Left colon (tissue), 2 donors: ENCODE results near the gene MTERF4. TPM values are rescaled to one million over a fixed set of nuclear protein-coding genes. Genes with fewer than 3 reads are reported as not detected.

ENCODE experiments used
- ATAC-seq: fragments of 200-7000 bp; cut with Tn5 transposase; one replicate; pipeline ENCODE4 v1.9.1; 2020; ENCODE audit warnings: mild to moderate bottlenecking, moderate library complexity
- DNase-seq, 2 donors: peaks; one replicate each; pipeline ENCODE4 v3.0.0-alpha.2; 2020
- intact Hi-C, 2 donors: fragments of 100-400 bp; cut with DNase I in 1 of 2; cut with micrococcal nuclease in 1 of 2; formaldehyde crosslinking; loops; one replicate each; pipeline versions ENCODE4 v1.11.2 to v1.14.0; 2022; cut with DNase I, micrococcal nuclease
- long read RNA-seq: library from polyadenylated mRNA; unstranded; transcript quantifications from one replicate; pipeline ENCODE4 v2.0.0, GENCODE V29; 2021
- total RNA-seq, 2 donors: library from RNA; stranded (reverse); fragmentation: NEBNext Ultra II Directional; extraction: Animal tissue kit (Norgen Biotek cat#: 25700); gene quantifications; one replicate each; pipeline ENCODE4 v1.2.1, GENCODE V29; 2021
- donor health status: DM: no; HTN: no; CAD: no.
- donor health status: DM: yes; HTN: yes; CAD: no.

Gene MTERF4, protein sequence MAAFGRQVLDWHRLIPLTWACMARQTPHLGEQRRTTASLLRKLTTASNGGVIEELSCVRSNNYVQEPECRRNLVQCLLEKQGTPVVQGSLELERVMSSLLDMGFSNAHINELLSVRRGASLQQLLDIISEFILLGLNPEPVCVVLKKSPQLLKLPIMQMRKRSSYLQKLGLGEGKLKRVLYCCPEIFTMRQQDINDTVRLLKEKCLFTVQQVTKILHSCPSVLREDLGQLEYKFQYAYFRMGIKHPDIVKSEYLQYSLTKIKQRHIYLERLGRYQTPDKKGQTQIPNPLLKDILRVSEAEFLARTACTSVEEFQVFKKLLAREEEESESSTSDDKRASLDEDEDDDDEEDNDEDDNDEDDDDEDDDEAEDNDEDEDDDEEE
- 10 to 100 TPM; 27.7 to 28.7 TPM for total RNA-seq
- long read RNA-seq, transcript MTERF4-202 (4 exons, 1,637 nt), result major isoform, 16 of 29 reads
- long read RNA-seq, partial matches to known transcripts, result 0 of 29 reads
- long read RNA-seq, other reads (novel, unspliced or antisense), result 6 of 29 reads

DNA sequence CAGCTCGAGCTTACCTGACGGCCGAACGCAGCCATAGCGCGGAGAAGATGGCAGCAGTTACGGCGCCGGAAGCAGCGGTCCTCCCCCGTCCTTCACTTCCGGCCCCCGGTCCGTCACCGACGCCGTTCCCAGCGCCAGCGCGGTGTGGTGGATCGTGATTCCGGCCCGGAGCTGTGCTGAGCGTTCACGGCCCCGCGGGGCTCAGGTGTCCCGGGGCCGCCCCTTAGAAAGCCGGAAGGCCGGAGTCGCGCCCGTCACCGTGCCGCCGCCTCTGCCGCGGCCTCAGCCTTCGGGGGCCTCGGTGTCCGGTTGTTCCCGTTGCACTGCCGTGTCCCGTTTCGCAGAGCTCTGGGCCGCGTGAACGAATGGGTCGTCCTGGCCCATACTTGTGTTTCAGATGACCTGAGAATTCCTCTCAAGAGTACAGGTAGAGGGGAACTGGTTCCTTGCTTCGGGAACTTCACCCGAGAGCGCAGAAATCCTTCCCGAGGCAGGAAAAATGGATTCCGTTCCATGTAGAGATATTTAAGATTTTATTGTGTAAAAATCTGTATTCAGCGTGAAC is at the start of gene MTERF4:
TSS of gene MTERF4 (minus strand) at position 49 of the 565 bp plus-strand sequence. CDS start at position 35, 14 bp downstream.
- DNase-seq, result peak; percentile 86 to 93
- intact Hi-C loops, result no loop called here
- ATAC-seq, result peak; percentile 98

DNA sequence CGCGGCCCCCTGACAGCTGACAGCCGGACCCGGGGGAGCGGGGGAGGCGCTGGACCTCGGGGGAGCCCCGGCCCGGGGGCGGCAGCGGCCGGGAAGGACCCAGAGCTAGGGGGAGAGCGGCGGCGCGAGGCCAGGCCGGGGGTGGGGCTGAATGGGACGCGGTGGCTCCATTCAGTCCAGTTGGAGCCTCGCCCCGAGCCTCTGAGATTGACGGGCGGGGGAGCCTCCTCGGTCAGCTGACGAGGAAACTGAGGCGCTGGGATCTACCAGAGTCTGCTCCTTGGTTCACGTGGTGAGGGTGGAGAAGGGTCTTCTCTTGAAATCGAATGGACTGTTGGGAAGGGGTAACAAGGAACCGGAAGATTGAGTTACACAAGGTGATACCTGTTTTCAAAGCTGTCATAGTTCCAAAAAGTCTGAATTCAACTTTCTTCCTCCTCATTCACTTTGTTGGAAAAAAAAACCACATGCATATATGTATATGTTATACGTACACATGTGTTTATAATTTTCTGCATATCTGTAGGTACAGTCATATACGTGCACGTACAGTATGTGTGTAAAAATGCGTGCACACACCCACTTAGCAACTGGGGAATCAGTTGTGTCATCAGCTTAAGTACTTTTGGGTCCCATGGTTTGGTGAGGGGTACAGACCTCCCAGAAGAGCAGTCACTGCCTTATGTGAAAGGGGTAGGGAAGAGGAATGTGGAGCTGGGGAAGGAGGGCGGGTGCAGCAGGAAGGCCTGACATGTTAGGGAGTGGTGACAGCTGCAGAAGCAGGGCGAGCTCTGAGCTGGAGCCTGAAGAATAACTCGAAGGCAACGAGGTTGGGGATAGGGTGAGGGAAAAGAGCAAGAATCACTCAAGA is 48.8 kb upstream of the MTERF4 start:
- intact Hi-C loops, result no loop called here
- DNase-seq (peak in 1 of 2 donors; percentile 61), ATAC-seq (peak; percentile 19)

DNA sequence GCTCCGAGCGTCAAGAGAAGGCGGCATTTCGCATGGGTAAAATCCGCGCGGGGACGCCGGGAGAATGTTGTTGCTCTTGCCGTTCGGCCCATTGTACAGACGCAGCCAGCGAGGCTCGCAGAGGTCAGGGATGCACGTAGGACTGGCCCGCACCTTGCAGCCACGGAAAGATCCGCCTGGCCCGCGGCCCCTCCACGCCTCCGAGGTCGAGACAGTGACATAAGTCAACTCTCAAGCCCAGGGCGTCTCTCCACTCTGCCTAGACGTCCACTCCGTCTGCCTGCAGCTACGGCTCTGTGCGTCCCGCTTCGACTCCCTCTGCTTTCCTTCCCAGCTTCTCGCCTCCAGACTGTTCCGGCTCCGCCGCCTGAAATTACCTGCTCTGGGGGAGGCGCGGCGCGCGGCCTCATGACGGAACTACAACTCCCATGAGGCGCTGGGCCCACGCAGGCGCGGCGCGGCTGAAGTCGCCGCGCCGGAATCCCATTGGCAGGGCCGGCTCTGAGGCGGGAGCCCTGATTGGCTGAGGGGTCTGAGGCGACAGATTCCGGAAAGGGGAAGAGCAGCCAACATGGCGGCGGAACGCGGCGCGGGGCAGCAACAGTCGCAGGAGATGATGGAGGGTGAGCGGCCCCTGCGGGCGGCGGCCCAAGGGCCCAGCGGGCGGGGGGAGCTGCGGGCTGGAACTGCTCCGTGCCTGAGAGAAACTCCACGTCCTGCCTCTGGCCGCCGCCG is 48.0 kb upstream of the MTERF4 start, which contains the start of gene PPP1R7:
TSS of gene PPP1R7 (plus strand) at position 543 of the 735 bp plus-strand sequence. CDS start at position 572, 29 bp downstream.
- intact Hi-C loops, result no loop called here
- ATAC-seq, result peak; percentile 86
- DNase-seq, result peak; percentile 94 to 95

DNA sequence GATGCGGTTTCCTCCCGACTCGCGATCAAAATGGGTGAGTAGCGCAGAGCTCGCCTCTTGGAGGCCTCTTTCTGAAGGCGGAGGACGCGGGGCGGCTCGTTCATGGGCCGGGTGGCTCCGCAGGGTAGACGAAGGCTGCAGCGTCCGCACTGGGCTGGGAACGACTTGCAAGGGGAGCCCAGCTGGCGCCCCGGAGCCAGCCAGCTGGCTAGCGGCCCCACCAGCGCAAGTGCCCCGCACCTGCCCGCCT is 47.5 kb upstream of the MTERF4 start:
- DNase-seq (no peak), ATAC-seq (no peak)
- intact Hi-C loops, result no loop called here

DNA sequence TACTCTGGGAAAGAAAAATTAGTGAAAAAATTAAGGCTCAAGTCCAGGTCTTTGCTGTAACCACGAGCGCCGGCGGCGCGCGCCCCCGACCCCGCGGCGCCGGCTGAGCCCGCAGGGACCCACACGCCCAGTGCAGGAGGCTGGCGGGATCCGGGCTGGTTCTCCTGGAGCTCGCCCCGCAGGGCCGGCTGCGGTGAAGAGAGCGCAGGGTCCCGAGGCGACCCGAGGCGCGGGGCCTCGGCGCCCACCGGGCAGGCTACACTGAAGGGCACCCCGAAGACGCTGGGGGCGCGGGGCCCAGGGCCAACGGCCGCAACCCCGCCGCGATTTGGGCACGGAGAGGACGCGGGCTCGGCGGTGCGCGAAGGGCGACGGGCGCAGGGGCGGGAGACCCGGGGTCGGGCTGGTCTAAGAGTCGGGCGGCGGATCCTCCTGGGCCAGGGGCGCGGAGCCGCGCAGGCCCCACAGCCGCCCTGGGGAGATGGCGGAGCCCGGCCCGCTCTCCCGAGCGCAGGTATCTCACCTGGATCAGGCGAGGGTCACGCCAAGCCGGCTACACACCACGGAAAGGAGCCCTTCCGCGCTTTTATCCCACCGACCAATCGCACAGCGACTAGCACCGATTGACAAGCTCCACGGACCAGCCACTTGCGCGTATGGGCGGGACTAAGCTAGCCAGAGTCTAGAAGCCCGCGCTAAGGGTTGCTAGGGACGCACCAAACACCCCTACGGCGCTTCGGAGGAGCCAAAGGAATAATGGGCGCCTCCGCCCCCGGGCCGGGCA is 47.0 kb upstream of the MTERF4 start, which contains the start of gene PASK:
TSS of gene PASK (minus strand) at position 582 of the 784 bp plus-strand sequence. CDS start 6,440 bp downstream, outside the sequence.
- intact Hi-C loops, result no loop called here
- ATAC-seq, result peak; percentile 87
- DNase-seq, result peak; percentile 95 to 98

DNA sequence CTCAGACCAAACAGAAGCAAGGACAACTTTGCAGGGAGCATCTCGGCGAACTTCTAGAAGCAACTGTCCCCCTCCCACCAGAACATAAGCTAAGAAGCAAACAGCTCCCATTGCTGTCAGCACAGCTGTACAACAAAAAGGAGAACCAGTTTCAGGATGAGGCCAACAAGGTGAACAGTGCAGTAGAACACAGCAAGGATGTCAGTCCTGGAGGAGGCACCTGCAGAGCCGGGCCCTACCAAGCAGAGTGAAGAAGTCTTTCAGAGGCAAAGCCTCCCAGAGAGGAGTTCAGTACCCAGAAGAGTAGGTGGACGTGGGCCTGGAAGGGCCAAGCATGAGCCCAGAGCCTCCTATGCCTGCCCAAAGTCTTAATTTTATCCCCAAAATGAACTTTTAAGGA is 46.2 kb upstream of the MTERF4 start:
- intact Hi-C loops, result no loop called here
- ATAC-seq (no peak), DNase-seq (no peak)

DNA sequence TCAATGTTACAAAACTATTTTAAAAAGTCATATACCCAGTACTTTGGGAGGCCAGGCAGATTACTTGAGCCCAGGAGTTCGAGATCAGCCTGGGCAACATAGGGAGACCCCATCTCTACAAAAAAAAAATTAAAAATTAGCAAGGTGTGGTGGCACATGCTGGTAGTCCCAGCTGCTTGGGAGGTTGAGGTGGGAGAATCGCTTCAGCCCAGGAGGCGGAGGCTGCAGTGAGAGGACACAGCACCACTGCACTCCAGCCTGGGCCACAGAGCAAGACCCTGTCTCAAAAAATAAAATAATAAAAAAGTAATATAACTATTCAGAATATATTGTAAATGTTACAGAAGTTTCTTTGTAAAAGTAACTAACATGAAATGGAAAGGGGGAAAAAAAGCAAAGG is 45.2 kb upstream of the MTERF4 start:
- DNase-seq (no peak), ATAC-seq (no peak)
- intact Hi-C loops, result no loop called here

DNA sequence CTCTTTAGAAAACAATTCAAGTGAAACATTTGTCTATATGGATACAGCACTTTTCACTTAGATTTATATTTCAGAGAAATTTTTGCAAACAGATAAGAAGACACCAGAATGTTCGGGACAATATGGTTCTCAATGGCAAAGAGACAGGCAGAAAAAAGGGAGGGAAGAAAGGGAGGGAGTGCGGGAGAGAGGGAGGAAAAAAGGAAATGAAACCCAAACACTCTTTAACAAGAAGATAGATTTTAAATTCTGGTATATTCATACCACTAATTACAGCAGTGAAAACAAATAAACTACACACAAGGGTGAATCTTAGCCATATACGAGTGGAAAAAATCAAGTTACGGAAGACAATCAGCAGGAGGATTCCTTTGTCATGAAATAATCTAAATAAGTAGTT is 44.2 kb upstream of the MTERF4 start:
- no peak for DNase-seq
- intact Hi-C loops, result no loop called here
- ATAC-seq, result no peak

DNA sequence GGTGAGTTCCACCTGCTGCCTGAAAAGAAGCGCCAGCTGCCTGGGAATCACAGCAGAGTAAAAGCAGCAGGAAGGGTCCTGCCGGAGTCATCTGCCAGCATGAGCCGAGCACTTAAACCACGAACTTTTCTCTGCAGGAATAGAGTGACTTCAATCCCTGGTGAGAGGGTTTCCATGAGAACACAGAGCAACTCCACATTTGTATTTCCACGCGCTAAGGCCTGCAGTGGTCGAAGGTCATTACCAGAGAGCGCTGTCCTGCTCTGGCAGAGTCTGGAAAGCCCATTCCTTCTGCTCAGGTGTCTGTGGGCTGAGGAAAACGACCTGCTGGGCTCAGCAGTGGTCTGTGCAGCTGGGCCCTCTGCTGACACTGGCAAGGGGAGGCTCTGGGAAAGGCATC is 40.5 kb upstream of the MTERF4 start:
- ATAC-seq (no peak), DNase-seq (no peak)
- intact Hi-C loops, result no loop called here

DNA sequence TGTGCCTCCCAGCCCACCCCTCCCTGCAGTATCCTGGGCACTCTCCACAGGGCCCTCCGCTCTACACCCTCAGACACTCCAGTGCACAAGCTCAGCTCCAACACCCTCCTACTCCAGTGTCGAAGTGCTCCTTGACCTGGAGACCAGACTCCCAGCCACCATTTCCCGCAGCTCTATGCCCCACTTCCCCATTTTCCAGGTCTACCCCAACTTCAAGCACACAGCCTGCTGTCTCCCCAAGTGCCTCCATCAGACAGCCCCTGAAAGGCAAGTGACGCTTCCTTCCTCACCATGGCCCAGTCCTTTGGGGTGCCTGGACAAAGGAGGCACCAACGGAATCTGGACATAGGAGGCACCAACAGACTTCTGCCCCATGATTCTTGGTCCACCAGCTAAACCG is 40.0 kb upstream of the MTERF4 start:
- intact Hi-C loops, result no loop called here
- no peak for ATAC-seq
- no peak for DNase-seq

DNA sequence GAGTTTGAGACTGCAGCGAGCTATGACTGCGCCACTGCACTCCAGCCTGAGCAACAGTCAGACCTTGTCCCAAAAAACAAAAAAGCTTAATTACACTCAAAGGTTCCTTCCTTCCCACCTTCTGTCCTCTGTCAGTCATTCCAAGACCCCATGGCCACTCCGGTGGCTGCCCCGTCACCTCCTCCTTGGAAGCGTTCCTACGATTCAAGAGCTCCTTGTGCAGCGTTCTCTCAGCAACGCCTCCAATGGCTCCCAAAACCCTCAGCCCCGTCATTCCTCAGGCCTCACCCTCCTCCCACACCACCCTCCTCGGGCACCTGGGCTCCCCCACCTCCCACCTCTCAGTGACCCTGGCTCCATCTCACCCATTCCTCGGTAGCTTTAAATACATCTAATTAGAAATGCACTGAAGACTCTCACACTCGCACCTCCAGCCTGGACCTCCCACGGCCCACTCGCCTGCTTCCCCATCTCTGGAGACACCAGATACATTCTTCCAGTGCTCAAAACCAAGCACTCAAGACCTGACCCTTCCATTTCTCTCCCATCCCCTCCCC is 39.2 kb upstream of the MTERF4 start:
- ATAC-seq (no peak), DNase-seq (no peak)
- intact Hi-C loops, result no loop called here

DNA sequence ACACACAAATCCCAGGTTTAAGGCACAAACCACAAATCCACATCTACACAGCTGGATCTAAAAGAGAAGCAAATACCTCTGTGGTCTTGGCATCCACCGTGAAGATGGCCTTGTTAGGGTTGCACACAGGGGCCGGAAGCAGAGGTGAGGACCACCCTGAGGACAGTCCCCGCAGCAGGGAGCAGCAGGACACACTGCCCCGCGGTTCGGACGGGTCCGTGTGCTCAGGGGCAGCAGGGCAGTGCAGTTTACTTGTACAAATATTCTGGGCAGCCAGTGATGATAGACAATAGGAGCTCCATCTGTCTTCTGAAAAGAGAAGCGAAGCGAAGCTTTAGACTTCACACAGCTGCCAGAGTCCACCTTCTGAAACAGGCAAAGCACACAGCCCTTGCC is 38.4 kb upstream of the MTERF4 start:
- intact Hi-C loops, result no loop called here
- DNase-seq (no peak), ATAC-seq (no peak)

DNA sequence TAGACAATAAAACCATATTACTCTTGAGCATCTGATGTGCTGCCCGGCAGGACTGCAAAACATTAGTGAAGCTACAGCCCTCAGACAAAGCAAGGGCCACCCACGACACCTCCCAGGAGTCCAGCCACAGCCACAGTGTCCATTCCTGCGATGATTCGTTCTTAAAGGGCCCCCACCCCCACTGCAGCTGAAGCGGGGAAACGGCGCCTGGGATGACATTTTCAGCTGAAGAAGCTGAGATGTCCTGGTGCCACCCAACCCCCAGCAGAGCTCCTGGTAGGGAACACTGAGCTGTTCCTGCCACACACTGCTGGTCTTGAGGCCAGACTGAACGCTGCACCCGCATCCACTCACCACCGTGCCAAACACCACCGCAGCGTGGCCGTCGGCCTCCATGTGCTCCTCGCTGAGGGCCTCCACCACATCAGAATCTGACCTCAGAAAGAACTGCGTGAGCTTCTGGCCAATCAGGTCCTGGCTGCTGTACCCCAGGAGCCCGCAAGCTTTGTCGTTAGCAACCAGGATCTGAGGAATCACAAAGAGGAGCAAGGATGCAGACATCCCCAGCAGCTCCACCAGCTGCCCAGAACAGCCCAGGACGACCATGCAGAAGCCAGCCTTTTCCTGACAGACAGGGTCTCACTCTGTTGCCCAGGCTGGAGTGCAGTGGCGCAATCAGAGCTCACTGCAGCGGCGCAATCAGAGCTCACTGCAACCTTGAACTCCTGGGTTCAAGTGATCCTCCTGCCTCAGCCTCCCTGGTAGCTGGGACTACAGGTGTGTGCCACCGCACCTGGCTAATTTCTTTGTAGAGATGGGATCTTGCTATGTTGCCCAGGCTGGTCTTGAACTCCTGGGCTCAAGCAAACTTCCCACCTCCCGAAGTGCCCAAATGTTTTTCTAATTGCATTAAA is 37.7 kb upstream of the MTERF4 start:
- intact Hi-C loops, result no loop called here
- ATAC-seq, result no peak

DNA sequence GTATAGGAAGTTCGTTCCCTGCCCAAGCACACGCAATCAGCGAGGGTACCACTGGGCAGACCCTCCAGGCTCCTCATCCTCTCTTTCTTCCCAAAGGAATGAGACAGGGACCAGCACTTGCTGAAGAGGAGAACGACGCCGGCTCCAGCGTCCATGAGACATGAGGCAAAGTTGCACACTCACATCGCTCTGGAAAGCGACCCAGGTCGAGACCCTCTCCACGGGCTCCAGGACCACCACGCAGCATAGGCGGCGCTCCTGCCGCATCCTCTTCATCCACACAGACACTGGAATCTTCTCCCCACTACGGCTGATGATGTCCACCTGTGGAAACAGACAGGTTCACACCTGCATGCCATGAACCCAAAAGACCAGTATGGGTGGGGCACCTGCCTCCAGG is 36.4 kb upstream of the MTERF4 start:
- intact Hi-C loops, result no loop called here
- DNase-seq, result no peak
- no peak for ATAC-seq

More for the DNA sequence above, 37.7 kb upstream of the MTERF4 start:
- DNase-seq, result no peak

DNA sequence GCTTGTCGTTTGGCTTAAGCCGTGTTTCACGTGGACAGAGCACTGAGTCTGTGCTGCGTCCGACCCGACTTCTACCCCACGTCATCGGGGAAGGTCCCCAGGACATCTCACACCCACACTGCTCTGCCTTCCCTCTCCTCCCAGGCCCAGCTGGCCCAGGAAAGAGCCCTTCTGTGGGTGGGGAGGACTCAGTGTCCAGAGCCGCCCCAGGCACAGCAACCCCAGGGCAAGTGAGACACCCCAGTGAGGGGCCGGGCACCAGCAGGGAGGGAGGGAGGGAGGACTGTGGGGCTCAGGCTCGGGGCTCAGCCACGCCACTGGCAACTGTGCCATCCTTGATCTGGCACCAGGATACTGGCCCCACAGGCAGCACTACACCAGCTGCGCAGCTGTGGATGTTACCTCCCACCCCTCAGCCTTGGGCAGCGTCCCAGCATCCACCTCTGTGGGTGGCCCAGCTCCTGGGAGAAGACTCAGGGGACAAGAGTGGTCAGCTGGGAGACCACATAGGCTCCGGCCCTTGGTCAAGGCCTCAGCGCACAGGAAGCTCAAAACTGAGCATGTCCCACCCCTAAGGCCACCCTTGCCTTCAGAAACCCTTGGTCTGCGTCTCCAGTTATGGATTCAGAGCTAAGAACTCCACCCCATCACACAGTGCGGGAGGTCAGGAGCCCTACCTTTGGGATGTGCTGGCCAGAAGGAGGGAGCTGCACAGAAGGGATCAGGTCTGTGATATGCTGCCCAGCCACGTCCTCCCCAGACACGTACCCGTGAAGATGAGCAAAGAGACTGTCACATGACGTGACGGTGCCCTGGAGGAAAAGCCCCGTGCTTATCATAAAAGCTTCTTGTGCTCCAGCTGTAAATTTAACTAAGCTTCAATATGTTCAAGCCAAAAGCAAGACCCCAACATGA is 35.4 kb upstream of the MTERF4 start:
- intact Hi-C loops, result no loop called here
- ATAC-seq, result no peak

More for the DNA sequence above, 35.4 kb upstream of the MTERF4 start:
- DNase-seq, result no peak
